IgD-negative memory B cell (primary cell): ENCODE measurements around the gene TTLL4. TPM values are rescaled to one million over a fixed set of nuclear protein-coding genes. Genes with fewer than 3 reads are reported as not detected.

Source experiments
- H3K27ac Mint-ChIP-seq, 3 donors: one replicate each; pipeline ENCODE4 v1.8.0; 2020 to 2022; ENCODE audit warnings: mild to moderate bottlenecking in 3 of 3, mixed read lengths in 3 of 3, moderate library complexity in 1 of 3
- H3K27me3 Mint-ChIP-seq: one replicate; pipeline ENCODE4 v1.8.0; 2021; ENCODE audit warnings: mixed read lengths
- H3K36me3 Mint-ChIP-seq: one replicate; pipeline ENCODE4 v1.8.0; 2020; ENCODE audit warnings: mild to moderate bottlenecking, mixed read lengths
- H3K4me1 Mint-ChIP-seq, 3 donors: one replicate each; pipeline ENCODE4 v1.8.0; 2020 to 2022; ENCODE audit warnings: mixed read lengths in 3 of 3, mild to moderate bottlenecking in 1 of 3
- H3K4me3 Mint-ChIP-seq, 4 donors: one replicate each; pipeline ENCODE4 v1.8.0; 2020 to 2022; ENCODE audit warnings: mild to moderate bottlenecking in 4 of 4, mixed read lengths in 4 of 4, moderate library complexity in 3 of 4
- H3K9me3 Mint-ChIP-seq, 3 donors: one replicate each; pipeline ENCODE4 v1.8.0; 2020 to 2021; ENCODE audit warnings: mixed read lengths in 3 of 3, mild to moderate bottlenecking in 1 of 3
- polyA plus RNA-seq: library from polyadenylated mRNA; unstranded; fragments of 300-500 nt; fragmentation: Illumina TruSeq; gene quantifications from one replicate; pipeline ENCODE4 v1.2.3, GENCODE V29; 2021

Gene TTLL4
- polyA plus RNA-seq, 1 donor from 2014 or later = 14.5 TPM

DNA sequence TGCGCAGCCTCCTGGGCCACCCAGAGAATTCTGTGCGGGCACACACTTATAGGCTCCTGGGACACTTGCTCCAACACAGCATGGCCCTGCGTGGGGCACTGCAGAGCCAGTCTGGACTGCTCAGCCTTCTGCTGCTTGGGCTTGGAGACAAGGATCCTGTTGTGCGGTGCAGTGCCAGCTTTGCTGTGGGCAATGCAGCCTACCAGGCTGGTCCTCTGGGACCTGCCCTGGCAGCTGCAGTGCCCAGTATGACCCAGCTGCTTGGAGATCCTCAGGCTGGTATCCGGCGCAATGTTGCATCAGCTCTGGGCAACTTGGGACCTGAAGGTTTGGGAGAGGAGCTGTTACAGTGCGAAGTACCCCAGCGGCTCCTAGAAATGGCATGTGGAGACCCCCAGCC, 11.8 kb upstream of the TTLL4 start:
- Mint-ChIP-seq H3K27ac (no peak overlapping the region), H3K27me3 (no peaks in the 10 kb centered on the region), H3K4me1 (no peaks in the 10 kb centered on the region), H3K4me3 (no peak overlapping the region), H3K36me3 (peaks cover 2% of the 10 kb centered on the region), H3K9me3 (no peaks in the 10 kb centered on the region)

DNA sequence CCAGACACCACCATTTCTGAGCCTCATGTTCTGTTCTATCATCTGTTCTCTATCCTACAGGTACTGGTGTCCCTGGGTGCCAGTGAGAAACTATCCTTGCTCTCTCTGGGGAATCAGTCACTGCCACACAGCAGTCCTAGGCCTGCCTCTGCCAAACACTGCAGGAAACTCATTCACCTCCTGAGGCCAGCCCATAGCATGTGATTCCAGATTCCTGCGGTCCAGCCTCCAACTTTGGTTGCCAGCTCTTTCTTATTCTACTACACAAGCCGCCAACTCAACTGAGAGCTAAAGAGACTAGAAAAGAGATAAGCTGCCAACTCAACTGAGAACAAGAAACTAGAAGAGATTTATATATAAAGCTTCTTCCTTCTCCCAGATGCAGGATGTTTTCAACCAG, 8.8 kb upstream of the TTLL4 start:
- H3K27ac Mint-ChIP-seq = peak overlapping the region in 1 of 3 donors; percentile 55
- no peak overlapping the region for H3K4me3 Mint-ChIP-seq

DNA sequence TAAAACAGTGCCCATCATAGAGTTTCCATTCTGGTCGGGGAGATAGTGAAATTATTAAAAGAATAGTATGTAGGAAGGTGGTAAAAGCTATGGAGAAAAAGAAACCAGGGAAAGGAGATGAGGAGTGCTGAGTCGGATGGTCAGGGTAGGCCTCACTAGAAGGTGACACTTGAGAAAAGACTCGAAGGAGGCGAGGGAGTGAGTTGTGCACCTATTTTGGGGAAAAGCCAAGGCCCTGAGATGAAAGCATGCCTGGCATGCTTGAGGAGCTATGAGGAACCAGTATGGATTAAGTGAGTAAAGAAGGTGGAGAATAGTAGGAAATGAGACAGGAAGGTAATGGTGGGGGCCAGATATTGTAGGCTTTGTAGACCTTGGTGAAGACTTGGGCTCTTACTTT, 7.3 kb upstream of the TTLL4 start:
- H3K9me3 Mint-ChIP-seq = no peaks in the 10 kb centered on the region
- peaks cover 2% of the 10 kb centered on the region for H3K27me3 Mint-ChIP-seq
- peaks cover 2% of the 10 kb centered on the region for H3K36me3 Mint-ChIP-seq
- no peak overlapping the region for H3K27ac Mint-ChIP-seq
- peaks cover 0 to 2% (median 0%) of the 10 kb centered on the region in 3 donors for H3K4me1 Mint-ChIP-seq
- no peak overlapping the region for H3K4me3 Mint-ChIP-seq

More for the DNA sequence above, 8.8 kb upstream of the TTLL4 start:
- Mint-ChIP-seq H3K9me3 (no peaks in the 10 kb centered on the region), H3K4me1 (no peaks in the 10 kb centered on the region), H3K27me3 (peaks cover 2% of the 10 kb centered on the region), H3K36me3 (peaks cover 2% of the 10 kb centered on the region)

DNA sequence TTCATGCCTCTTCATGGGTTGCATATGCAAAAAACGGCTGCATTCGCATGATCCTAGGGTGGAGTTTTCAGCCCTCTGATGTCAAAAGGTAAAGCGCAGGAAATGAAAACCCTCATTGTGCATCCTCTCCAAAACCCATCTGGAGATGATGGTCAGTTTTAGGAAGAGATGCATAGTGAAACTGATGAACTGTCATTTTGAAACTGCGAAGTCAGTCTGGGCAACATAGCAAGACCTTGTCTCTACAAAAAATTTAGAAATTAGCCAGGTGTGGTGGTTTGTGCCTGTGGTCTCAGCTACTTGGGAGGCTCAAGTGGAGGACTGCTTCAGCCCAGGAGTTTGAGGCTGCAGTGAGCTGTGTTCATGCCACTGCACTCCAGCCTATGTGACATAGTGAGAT, 2.5 kb upstream of the TTLL4 start:
- no peaks in the 10 kb centered on the region for H3K36me3 Mint-ChIP-seq
- H3K4me1 Mint-ChIP-seq = peaks cover 4 to 9% (median 6%) of the 10 kb centered on the region in 3 donors
- peaks cover 2% of the 10 kb centered on the region for H3K27me3 Mint-ChIP-seq
- H3K9me3 Mint-ChIP-seq = no peaks in the 10 kb centered on the region
- peak overlapping the region in 1 of 4 donors; percentile 53 for H3K4me3 Mint-ChIP-seq
- H3K27ac Mint-ChIP-seq = peak overlapping the region in 1 of 3 donors; percentile 74

DNA sequence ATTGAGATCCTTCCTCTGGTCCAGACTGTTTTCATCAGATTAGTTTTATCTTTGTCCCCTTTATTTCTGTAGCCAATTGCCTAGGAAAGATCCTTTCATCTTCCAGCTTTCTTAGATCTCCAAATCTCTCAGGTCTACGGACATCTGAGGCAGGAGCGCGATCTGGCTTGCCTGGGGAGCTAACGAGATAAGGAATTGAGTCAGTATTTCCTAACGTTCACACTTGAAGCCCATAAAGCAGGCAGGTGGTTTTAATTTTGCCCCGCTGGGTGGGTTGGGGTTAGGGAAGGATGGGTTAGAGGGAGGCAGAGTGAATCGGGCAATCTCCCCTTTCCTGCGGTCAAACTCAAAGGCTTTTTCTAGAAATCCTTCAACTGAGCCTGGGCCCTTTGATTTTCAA, 727 bp upstream of the TTLL4 start:
- Mint-ChIP-seq H3K36me3 (no peaks in the 10 kb centered on the region), H3K27ac (peak overlapping the region in 2 of 3 donors; percentile 34 to 46), H3K4me1 (peaks cover 12 to 16% (median 14%) of the 10 kb centered on the region in 3 donors), H3K9me3 (no peaks in the 10 kb centered on the region), H3K27me3 (peaks cover 2% of the 10 kb centered on the region), H3K4me3 (peak overlapping the region in 2 of 4 donors; percentile 43 to 65)

DNA sequence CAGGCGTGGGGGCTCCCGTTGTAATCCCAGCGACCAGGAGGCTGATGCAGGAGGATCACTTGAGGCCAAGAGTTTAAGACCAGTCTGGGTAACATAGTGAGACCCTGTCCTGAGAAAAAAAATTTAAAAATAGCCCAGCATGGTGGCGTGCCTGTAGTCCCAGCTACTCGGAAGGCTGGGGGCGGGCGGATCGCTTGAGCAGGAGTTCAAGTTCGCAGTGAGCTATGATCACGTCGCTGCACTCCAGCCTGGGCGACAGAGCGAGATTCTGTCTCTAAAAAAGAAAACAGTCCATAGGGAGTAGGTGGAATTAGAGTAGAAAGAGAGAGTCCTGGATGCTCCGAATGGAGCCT, 325 bp upstream of the TTLL4 start:
- Mint-ChIP-seq H3K4me3 (peak overlapping the region; percentile 89 to 98 (median 96)), H3K4me1 (peaks cover 12 to 16% (median 14%) of the 10 kb centered on the region in 3 donors), H3K9me3 (no peaks in the 10 kb centered on the region), H3K27me3 (peaks cover 2% of the 10 kb centered on the region), H3K36me3 (no peaks in the 10 kb centered on the region), H3K27ac (peak overlapping the region; percentile 89 to 96 (median 94))

DNA sequence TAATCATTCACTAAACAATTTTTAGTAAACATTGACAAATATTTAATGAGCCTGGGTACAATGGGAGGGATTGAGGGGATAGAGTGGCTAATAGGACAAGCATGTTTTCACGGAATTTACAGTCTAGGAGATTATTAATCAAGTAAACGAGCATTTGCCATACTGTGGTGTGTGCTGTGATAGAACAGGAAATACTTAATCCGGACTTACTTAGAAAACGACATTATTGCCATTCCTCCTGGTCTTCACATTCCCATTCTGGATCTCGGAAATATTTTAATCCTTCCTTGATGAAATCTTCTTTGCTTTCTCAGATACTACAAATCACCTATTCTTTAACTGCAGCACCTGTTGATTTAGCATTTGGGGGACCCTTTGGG, 905 bp downstream of the TTLL4 start:
- H3K9me3 Mint-ChIP-seq = no peaks in the 10 kb centered on the region
- no peaks in the 10 kb centered on the region for H3K27me3 Mint-ChIP-seq
- H3K4me1 Mint-ChIP-seq = peaks cover 12 to 16% (median 14%) of the 10 kb centered on the region in 3 donors
- no peaks in the 10 kb centered on the region for H3K36me3 Mint-ChIP-seq
- H3K4me3 Mint-ChIP-seq = peak overlapping the region; percentile 89 to 98 (median 96)
- peak overlapping the region; percentile 89 to 96 (median 94) for H3K27ac Mint-ChIP-seq

DNA sequence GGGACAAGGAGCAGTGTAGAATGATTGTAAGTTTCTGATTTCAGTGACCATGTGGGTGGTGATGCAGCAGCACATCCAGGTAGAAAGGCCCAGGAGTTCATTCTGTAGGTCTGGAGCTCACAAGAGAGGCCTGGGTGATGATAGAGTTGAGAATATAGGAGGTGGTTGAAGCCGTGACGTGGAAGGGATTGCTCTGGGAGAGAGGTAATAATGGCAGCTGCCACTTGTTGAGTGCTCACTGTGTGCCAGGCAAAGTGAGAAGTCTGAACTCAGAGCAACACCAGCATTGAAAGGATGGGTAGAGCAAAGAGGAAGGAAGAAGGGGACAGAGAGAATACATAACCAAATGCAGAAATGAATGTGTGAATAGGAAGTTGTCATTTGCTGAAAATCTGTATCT, 3.3 kb downstream of the TTLL4 start:
- peak overlapping the region in 2 of 4 donors; percentile 7 to 15 for H3K4me3 Mint-ChIP-seq
- H3K4me1 Mint-ChIP-seq = peaks cover 10 to 19% (median 14%) of the 10 kb centered on the region in 3 donors
- H3K27ac Mint-ChIP-seq = peak overlapping the region in 1 of 3 donors; percentile 9
- H3K36me3 Mint-ChIP-seq = no peaks in the 10 kb centered on the region
- no peaks in the 10 kb centered on the region for H3K27me3 Mint-ChIP-seq
- H3K9me3 Mint-ChIP-seq = no peaks in the 10 kb centered on the region

DNA sequence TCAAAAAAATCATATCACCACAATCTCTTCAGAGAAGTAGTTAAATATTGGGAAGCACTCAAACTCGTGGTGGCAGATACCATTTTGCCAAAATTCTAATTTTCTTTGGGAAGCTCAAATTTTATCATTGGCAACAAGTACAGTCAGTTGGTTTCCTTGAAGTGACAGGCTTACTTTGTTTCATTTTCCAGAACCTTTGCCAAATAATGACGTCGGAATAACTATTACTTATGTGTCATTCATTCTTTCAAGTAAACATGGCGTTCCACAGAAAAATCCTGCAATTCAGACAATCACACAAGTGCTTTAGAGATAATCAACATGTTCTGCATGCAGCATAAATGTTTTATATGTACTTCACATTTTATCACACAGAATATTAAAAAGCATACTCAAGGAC, 5.4 kb downstream of the TTLL4 start:
- Mint-ChIP-seq H3K9me3 (no peaks in the 10 kb centered on the region), H3K27ac (no peak overlapping the region), H3K4me1 (peaks cover 10 to 24% (median 19%) of the 10 kb centered on the region in 3 donors), H3K4me3 (no peak overlapping the region), H3K36me3 (peaks cover 9% of the 10 kb centered on the region), H3K27me3 (no peaks in the 10 kb centered on the region)

DNA sequence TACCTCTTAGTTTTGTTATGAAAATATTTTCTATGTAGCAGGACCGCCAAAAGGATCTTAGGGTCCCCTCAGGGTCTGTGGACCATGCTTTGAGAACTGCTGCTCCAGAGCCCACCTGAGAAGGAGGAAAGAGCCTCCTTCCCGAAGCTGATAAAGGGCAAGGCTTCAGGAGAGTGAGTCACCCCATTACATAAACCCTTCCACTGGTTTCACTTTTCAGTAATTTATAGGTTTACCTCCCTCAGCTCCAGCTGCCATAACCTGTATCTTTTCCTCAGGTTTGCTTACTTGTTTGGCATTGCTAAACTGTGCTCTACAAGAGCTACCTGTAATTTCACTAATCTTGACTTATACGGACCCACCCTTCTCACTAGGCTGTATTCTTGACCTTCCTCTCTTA, 6.6 kb downstream of the TTLL4 start:
- peak overlapping the region in 1 of 3 donors; percentile 76 for H3K27ac Mint-ChIP-seq
- no peak overlapping the region for H3K4me3 Mint-ChIP-seq
- no peaks in the 10 kb centered on the region for H3K9me3 Mint-ChIP-seq
- peaks cover 6 to 15% (median 15%) of the 10 kb centered on the region in 3 donors for H3K4me1 Mint-ChIP-seq
- peaks cover 9% of the 10 kb centered on the region for H3K36me3 Mint-ChIP-seq
- H3K27me3 Mint-ChIP-seq = no peaks in the 10 kb centered on the region

DNA sequence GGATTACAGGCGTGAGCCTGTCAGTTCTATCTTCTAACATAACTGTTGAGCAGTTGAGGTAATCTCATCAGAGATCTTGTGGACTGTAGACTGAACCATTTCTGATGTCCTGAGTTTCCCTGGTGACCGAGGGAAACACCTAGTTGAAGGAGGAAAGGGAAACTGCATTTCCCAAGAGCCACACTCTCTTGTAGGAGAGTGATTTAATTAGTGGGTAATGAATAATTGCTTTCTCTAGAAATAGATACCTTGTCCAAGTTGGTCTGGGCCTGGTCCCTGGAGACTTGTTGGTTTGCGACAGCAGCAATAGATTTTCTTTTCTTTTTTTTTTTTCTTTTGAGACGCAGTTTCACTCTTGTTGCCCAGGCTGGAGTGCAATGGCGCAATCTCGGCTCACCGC, 7.4 kb downstream of the TTLL4 start:
- Mint-ChIP-seq H3K36me3 (peaks cover 9% of the 10 kb centered on the region), H3K27ac (no peak overlapping the region), H3K9me3 (no peaks in the 10 kb centered on the region), H3K27me3 (no peaks in the 10 kb centered on the region), H3K4me1 (peaks cover 6 to 18% (median 15%) of the 10 kb centered on the region in 3 donors), H3K4me3 (peak overlapping the region in 1 of 4 donors; percentile 60)

DNA sequence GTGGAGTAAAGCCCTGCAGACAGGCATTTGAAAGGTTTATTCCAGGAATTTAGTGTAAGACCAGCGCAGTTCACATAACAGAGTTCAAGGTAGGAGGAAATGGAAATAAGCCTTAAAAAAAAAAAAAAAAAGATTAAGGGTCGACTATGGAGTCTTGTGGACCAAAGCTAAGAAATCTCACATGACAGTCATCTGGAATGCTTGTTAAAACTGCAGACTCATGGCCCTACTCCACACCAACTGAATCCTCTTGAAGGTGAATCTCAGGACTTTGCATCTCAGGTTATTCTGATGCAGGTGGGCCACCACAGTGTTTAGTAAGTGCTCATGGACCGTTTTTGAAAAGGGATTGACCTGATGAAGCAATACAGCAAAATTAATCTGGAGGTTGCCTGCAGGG, 8.8 kb downstream of the TTLL4 start:
- no peaks in the 10 kb centered on the region for H3K27me3 Mint-ChIP-seq
- H3K9me3 Mint-ChIP-seq = no peaks in the 10 kb centered on the region
- peaks cover 14% of the 10 kb centered on the region for H3K36me3 Mint-ChIP-seq
- peaks cover 0 to 14% (median 11%) of the 10 kb centered on the region in 3 donors for H3K4me1 Mint-ChIP-seq
- H3K4me3 Mint-ChIP-seq = no peak overlapping the region
- H3K27ac Mint-ChIP-seq = no peak overlapping the region

DNA sequence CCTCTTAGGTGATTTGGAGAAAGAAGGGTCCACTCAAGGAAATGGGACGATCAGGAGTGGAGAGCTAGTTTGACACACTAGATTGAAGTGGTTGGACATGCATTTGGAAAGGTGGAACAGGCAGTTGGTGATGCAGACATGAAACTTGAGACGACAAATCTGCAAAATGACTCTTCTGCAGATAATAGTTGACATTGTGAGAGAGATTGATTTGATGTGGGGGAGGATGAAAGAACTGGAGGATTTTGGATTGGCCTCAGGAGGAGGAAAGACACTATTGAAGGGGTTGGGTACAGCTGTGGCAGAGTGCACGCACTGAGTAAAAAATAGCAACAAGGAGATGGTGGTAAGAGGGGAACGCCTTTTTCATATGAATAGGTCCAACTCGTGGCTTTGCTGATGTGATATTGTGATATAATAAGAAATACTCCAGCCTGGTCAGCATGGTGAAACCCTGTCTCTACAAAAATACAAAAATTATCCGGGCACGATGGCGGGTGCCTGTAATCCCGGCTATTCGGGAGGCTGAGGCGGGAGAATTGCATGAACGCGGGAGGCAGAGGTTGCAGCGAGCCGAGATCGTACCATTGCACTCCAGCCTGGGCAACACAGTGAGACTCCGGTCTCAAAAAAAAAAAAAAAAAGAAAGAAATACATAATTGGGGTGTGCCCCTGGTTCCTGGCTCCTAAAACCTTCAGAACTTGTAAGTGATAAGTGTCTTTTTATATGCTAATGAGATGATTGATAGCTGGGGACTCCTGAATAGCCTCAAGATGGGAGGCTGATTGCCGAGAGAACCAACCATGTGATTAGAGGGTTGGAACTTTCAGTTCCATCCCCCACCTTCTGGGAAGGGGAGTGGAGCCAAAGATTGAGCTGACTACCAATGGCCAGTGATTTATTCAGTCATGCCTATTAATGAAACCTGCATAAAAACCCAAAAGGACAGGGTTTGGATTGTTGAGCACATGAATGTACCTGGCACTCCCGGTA, 9.7 kb downstream of the TTLL4 start:
- Mint-ChIP-seq H3K27me3 (no peaks in the 10 kb centered on the region), H3K4me3 (no peak overlapping the region), H3K36me3 (peaks cover 16% of the 10 kb centered on the region), H3K27ac (no peak overlapping the region), H3K4me1 (peaks cover 0 to 14% (median 11%) of the 10 kb centered on the region in 3 donors), H3K9me3 (no peaks in the 10 kb centered on the region)

DNA sequence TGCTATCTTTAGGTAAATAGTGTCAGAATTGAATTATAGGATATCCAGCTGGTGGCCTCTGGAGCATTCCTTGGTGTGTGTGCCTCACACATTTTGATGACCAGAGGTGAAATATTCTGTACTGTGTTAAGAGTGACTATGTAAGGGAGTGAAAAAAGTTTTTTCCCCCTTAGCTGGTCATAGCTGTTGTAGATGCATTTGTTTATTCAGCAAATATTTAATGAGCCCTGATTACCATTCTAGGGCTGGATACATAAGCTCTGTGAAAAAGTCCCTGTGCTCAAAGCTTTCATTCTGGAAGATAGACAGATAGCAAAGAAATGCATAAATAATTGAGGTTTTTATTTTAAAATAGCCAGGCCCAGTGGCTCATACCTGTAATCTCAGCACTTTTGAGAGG, 10.9 kb downstream of the TTLL4 start:
- Mint-ChIP-seq H3K27me3 (no peaks in the 10 kb centered on the region), H3K27ac (no peak overlapping the region), H3K4me3 (no peak overlapping the region), H3K9me3 (peaks cover 0 to 7% (median 0%) of the 10 kb centered on the region in 3 donors), H3K4me1 (peaks cover 0 to 14% (median 11%) of the 10 kb centered on the region in 3 donors), H3K36me3 (peaks cover 18% of the 10 kb centered on the region)

DNA sequence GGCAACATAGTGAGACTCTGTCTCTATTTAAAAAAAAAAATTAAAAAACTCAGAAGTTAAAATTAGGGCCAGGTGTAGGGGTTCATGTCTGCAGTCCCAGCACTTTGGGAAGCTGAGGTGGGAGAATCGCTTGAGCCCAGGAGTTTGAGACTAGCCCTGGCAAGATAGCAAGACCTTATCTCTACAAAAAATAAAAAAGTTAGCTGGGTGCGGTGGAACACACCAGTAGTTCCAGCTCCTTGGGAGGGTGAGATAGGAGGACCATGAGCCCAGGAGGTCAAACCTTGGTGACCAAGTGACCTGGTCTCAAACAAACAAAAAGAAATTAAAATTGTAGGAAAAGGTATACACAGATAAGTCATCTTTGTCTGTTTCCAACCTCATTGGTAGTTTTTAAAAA, 11.3 kb downstream of the TTLL4 start:
- Mint-ChIP-seq H3K36me3 (peaks cover 18% of the 10 kb centered on the region), H3K27me3 (no peaks in the 10 kb centered on the region), H3K27ac (peak overlapping the region in 1 of 3 donors; percentile 52), H3K9me3 (peaks cover 0 to 7% (median 0%) of the 10 kb centered on the region in 3 donors), H3K4me3 (no peak overlapping the region), H3K4me1 (peaks cover 0 to 14% (median 11%) of the 10 kb centered on the region in 3 donors)
